ENCODE results near the gene ANKRD11. TPM values are rescaled to one million over a fixed set of nuclear protein-coding genes. Genes with fewer than 3 reads are reported as not detected.

Gene ANKRD11
- total RNA-seq, 1 experiment from 2014 or later = 54.4 TPM

Other genes with a start within 250 kb of the ANKRD11 start
- 120 and 161 TPM in 2 replicates for gene SPG7, start 17.8 kb upstream of the ANKRD11 start, total RNA-seq (2014; rRNA removed; shearing (Covaris generic))
- 6,334 and 6,497 TPM in 2 replicates for gene RPL13, start 70.1 kb upstream of the ANKRD11 start, total RNA-seq (2014; rRNA removed; shearing (Covaris generic))
- gene CPNE7, start 85.2 kb upstream of the ANKRD11 start, total RNA-seq (2014; rRNA removed; shearing (Covaris generic)) = 5.9 and 11.8 TPM in 2 replicates
- 2.6 and 2.7 TPM in 2 replicates for gene DPEP1, start 123.1 kb upstream of the ANKRD11 start, total RNA-seq (2014; rRNA removed; shearing (Covaris generic))
- 85.2 and 89.7 TPM in 2 replicates for gene CHMP1A, start 167.1 kb upstream of the ANKRD11 start, total RNA-seq (2014; rRNA removed; shearing (Covaris generic))
- gene SPATA33, start 167.3 kb upstream of the ANKRD11 start, total RNA-seq (2014; rRNA removed; shearing (Covaris generic)) = 5.5 and 7.0 TPM in 2 replicates
- gene CDK10, start 196.1 kb upstream of the ANKRD11 start, total RNA-seq (2014; rRNA removed; shearing (Covaris generic)) = 36.5 and 45.0 TPM in 2 replicates
- 13.5 and 16.0 TPM in 2 replicates for gene SPATA2L, start 211.1 kb upstream of the ANKRD11 start, total RNA-seq (2014; rRNA removed; shearing (Covaris generic))
- 1.9 and 4.5 TPM in 2 replicates for gene VPS9D1, start 230.3 kb upstream of the ANKRD11 start, total RNA-seq (2014; rRNA removed; shearing (Covaris generic))
- 8.0 and 11.4 TPM in 2 replicates for gene ZNF276, start 231.0 kb upstream of the ANKRD11 start, total RNA-seq (2014; rRNA removed; shearing (Covaris generic))

Data from H7 (cell line).